HEK293 (cell line): ENCODE data around the gene CWC25.

Experiments used
- BCL11A ChIP-seq: fragments of 450-650 bp; formaldehyde crosslinking; IDR thresholded peaks from 2 replicates; pipeline ENCODE4 v1.5.1; 2016; ENCODE audit warnings: low read depth, missing biosample characterization, missing genetic modification characterization
- ZNF140 ChIP-seq: fragments of 450-650 bp; formaldehyde crosslinking; IDR thresholded peaks from 2 replicates; pipeline ENCODE4 v1.5.1; 2016; ENCODE audit warnings: missing biosample characterization, missing genetic modification characterization
- ZNF274 ChIP-seq, 2 experiments: fragments of 200-500 bp in 1 of 2; fragments of 450-650 bp in 1 of 2; sonication (Bioruptor generic) in 1 of 2; formaldehyde crosslinking in 1 of 2; IDR thresholded peaks; 2 replicates each; pipeline versions ENCODE4 v1.5.1 to v1.6.1; 2014 to 2016; ENCODE audit warnings: borderline replicate concordance in 1 of 2, inconsistent platforms in 1 of 2, low read length in 1 of 2, missing biosample characterization in 1 of 2, missing genetic modification characterization in 1 of 2
- ZNF311 ChIP-seq: fragments of 450-650 bp; formaldehyde crosslinking; IDR thresholded peaks from 2 replicates; pipeline ENCODE4 v1.5.1; 2017; ENCODE audit warnings: missing biosample characterization, missing genetic modification characterization, borderline replicate concordance
- ZNF473 ChIP-seq: fragments of 450-650 bp; formaldehyde crosslinking; IDR thresholded peaks from 2 replicates; pipeline ENCODE4 v1.5.1; 2017; ENCODE audit warnings: missing biosample characterization, missing genetic modification characterization
- ZSCAN30 ChIP-seq: fragments of 450-650 bp; IDR thresholded peaks from 2 replicates; pipeline ENCODE4 v1.5.1; 2018; ENCODE audit warnings: missing biosample characterization, mild to moderate bottlenecking, missing genetic modification characterization, moderate library complexity
- TF ChIP-seq, protein P1 (sequence below): fragments of 450-650 bp; formaldehyde crosslinking; IDR thresholded peaks from 2 replicates; pipeline ENCODE4 v1.5.1; 2016; ENCODE audit warnings: missing biosample characterization, missing genetic modification characterization
- TF ChIP-seq, protein P2 (sequence below): fragments of 450-650 bp; formaldehyde crosslinking; IDR thresholded peaks from 2 replicates; pipeline ENCODE4 v1.5.1; 2016; ENCODE audit warnings: missing biosample characterization, missing genetic modification characterization
- TF ChIP-seq, protein P3 (sequence below): IDR thresholded peaks from 2 replicates; pipeline ENCODE4 v1.6.1; 2011; ENCODE audit warnings: mild to moderate bottlenecking, low read depth, low read length, borderline replicate concordance

DNA sequence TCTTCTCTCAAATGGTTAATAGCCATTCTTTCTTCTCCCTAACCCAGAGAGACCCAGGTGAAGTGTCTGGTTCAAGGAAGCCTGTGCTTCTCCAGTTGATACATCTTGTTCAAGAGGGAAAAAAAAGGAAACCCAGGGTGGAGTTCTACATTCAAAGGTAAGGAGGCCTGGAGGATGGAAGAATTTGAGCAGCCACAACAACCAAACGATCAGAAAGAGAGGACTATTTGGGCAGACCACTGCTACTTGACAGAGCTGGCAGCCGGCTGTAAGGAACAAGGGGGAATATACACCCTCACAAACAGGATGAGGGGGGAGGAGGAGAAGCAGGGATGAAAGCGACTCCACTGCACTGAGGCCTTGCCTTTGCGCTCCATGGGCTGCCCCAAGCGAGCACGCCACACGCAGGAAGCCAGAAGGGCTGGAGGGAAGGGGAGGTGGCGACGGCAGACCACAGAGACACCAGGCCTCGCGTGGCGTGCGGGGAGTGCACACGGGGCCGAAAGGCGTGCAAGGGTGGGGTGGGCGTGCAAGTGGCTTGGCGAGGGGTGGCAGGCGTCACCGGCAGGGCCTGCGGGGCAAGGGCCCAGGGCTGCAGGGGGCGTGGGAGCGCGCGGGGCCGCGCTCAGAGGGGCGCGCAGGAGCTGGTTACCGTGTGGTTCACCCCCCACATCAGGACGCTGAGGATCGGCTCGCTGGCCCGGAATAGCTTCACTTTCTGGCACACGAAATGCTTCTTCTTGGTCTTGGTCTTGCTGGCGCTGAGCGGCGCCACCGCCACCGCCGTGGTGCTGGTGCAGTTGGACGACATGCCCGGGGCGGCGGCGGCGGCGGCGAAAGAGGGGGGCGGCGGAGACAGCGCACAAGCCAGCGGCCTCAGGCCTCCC is 26.3 kb downstream of the CWC25 start:
- TF ChIP-seq, protein P1, sequence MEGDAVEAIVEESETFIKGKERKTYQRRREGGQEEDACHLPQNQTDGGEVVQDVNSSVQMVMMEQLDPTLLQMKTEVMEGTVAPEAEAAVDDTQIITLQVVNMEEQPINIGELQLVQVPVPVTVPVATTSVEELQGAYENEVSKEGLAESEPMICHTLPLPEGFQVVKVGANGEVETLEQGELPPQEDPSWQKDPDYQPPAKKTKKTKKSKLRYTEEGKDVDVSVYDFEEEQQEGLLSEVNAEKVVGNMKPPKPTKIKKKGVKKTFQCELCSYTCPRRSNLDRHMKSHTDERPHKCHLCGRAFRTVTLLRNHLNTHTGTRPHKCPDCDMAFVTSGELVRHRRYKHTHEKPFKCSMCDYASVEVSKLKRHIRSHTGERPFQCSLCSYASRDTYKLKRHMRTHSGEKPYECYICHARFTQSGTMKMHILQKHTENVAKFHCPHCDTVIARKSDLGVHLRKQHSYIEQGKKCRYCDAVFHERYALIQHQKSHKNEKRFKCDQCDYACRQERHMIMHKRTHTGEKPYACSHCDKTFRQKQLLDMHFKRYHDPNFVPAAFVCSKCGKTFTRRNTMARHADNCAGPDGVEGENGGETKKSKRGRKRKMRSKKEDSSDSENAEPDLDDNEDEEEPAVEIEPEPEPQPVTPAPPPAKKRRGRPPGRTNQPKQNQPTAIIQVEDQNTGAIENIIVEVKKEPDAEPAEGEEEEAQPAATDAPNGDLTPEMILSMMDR (tag by site-specific recombination) = peak; percentile 88
- no peak for TF ChIP-seq ZNF274 (IDR thresholded peaks at IDR 0.05; ENCODE audit: low read length)
- no peak for TF ChIP-seq ZNF274 (tag by site-specific recombination; IDR thresholded peaks at IDR 0.05; ENCODE audit: borderline replicate concordance)
- no peak for TF ChIP-seq ZNF311 (tag by site-specific recombination)
- TF ChIP-seq, protein P2, sequence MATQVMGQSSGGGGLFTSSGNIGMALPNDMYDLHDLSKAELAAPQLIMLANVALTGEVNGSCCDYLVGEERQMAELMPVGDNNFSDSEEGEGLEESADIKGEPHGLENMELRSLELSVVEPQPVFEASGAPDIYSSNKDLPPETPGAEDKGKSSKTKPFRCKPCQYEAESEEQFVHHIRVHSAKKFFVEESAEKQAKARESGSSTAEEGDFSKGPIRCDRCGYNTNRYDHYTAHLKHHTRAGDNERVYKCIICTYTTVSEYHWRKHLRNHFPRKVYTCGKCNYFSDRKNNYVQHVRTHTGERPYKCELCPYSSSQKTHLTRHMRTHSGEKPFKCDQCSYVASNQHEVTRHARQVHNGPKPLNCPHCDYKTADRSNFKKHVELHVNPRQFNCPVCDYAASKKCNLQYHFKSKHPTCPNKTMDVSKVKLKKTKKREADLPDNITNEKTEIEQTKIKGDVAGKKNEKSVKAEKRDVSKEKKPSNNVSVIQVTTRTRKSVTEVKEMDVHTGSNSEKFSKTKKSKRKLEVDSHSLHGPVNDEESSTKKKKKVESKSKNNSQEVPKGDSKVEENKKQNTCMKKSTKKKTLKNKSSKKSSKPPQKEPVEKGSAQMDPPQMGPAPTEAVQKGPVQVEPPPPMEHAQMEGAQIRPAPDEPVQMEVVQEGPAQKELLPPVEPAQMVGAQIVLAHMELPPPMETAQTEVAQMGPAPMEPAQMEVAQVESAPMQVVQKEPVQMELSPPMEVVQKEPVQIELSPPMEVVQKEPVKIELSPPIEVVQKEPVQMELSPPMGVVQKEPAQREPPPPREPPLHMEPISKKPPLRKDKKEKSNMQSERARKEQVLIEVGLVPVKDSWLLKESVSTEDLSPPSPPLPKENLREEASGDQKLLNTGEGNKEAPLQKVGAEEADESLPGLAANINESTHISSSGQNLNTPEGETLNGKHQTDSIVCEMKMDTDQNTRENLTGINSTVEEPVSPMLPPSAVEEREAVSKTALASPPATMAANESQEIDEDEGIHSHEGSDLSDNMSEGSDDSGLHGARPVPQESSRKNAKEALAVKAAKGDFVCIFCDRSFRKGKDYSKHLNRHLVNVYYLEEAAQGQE (tag by site-specific recombination) = no peak; the same call in 1 of the 2 replicates
- no peak for TF ChIP-seq ZNF473 (tag by site-specific recombination)
- TF ChIP-seq ZNF140 (tag by site-specific recombination) = no peak
- no peak for TF ChIP-seq BCL11A (tag by site-specific recombination)
- TF ChIP-seq ZSCAN30 (tag by site-specific recombination) = peak; percentile 62; the same call in 1 of the 2 replicates
- TF ChIP-seq, protein P3, sequence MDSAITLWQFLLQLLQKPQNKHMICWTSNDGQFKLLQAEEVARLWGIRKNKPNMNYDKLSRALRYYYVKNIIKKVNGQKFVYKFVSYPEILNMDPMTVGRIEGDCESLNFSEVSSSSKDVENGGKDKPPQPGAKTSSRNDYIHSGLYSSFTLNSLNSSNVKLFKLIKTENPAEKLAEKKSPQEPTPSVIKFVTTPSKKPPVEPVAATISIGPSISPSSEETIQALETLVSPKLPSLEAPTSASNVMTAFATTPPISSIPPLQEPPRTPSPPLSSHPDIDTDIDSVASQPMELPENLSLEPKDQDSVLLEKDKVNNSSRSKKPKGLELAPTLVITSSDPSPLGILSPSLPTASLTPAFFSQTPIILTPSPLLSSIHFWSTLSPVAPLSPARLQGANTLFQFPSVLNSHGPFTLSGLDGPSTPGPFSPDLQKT = no peak
